ENCODE results near the gene CNEP1R1. TPM values are rescaled to one million over a fixed set of nuclear protein-coding genes. Genes with fewer than 3 reads are reported as not detected.
A peak's percentile ranks its signal among the peaks of the same experiment; 100 is the strongest.

The CNEP1R1 gene
- 10 to 100 TPM; 15.7 to 23.7 (median 19.4) TPM for polyA plus RNA-seq

DNA sequence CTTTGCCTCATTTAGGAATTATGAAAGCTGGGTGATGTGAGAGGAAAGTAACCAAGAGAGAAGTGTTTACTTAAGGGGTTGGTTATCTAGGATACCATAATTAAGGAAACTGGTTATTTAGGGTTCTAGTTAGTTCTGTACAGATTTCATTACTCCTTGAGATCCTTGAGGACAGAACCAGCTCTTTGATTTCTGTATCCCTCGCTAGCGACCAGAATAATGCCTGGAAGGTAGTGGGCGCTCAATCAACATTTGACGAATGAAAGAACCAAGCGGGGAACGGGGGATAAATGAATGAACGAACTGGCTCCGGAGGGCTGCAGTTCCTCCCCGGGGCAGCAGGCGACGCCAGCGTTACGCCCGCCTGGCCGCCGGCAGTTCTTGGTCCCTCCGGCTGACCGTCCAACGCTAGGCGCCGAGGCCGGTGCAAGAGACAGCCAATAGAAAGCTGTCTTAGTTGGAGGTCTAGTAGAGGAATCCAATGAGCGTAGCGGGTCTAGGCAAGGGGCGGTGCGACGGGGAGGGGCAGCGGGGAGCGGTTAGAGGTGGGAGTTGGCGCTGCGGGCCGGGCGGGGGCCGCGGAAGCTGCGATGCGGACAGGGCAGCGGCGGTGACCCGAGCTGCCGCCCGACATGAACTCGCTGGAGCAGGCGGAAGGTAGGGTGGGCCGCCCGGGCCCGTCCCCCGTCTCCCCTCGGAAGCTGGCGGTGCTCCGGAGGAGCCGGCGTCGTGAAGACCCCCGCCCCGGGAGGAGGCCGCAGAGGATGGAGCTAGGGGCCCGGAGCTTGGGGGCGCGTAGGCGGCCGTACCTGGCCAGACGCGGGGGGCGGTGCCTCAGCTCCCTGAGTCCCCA is at the start of gene CNEP1R1:
CNEP1R1 (plus strand) TSS at position 542 of the 853 bp plus-strand sequence; CDS start at position 633, 91 bp downstream.
- Mint-ChIP-seq H3K36me3 (peaks cover 0 to 4% (median 0%) of the 10 kb centered on the region in 3 donors), H3K27ac (peak within 1 kb of the TSS; percentile 84 to 95 (median 91)), H3K4me1 (peaks cover 21 to 43% of the 10 kb centered on the region in 2 donors), H3K27me3 (ENCODE audit: low read depth in 3 of 3) (peaks cover 5 to 9% (median 6%) of the 10 kb centered on the region in 3 donors), H3K9me3 (no peaks in the 10 kb centered on the region), H3K4me3 (peak within 1 kb of the TSS; percentile 91 to 98 (median 96))
- peak; percentile 96 to 97 (median 97) for DNase-seq

DNA sequence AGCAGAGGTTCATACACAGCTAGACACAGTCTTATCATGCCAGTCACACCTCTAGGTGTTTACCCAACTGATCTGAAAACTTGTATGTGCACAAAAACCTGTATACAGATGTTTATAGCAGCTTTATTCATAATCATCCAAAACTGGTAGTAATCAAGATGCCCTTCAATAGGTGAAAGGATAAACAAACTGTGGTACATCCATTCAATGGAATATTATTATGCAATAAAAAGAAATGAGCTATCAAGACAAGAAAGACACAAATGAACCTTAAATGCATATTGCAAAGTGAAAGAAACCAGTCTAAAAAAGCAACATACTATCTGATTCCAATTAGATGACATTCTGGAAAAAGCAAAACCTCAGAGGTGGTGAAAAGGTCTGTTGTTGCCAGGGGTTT is 47.6 kb upstream of the CNEP1R1 start:
- H3K36me3 Mint-ChIP-seq = no peaks in the 10 kb centered on the region
- no peaks in the 10 kb centered on the region for H3K9me3 Mint-ChIP-seq
- no peak overlapping the region for H3K4me3 Mint-ChIP-seq
- H3K27ac Mint-ChIP-seq = no peak overlapping the region
- DNase-seq = no peak
- no peaks in the 10 kb centered on the region for H3K4me1 Mint-ChIP-seq
- H3K27me3 Mint-ChIP-seq (ENCODE audit: low read depth in 3 of 3) = peaks cover 0 to 3% (median 3%) of the 10 kb centered on the region in 3 donors

DNA sequence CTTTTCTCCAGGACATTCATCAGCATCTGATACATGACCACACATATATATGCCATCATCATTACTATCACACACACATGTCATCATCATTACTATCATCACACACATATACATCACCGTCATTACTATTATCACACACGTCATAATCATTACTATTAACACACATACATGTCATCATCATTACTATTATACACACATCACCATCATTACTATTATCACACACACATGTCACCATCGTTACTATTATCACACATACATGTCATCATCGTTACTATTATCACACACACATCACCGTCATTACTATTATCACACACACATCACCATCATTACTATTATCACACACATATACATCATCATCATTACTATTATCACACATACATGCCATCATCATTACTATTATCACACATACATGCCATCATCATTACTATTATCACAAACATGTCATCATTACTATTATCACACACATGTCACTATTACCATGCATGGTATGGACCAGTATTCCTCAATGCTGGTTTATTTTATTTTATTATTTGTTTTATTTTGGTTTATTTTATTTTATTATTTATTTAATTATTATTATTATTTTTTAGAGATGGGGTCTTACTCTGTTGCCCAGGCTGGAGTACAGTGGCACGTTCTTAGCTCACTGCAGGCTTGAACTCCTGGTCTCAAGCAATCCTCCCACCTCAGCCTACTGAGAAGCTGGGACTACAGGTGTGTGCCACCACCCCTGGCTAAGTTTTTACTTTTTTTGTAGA is 46.3 kb upstream of the CNEP1R1 start:
- no peaks in the 10 kb centered on the region for H3K36me3 Mint-ChIP-seq
- H3K27ac Mint-ChIP-seq = no peak overlapping the region

DNA sequence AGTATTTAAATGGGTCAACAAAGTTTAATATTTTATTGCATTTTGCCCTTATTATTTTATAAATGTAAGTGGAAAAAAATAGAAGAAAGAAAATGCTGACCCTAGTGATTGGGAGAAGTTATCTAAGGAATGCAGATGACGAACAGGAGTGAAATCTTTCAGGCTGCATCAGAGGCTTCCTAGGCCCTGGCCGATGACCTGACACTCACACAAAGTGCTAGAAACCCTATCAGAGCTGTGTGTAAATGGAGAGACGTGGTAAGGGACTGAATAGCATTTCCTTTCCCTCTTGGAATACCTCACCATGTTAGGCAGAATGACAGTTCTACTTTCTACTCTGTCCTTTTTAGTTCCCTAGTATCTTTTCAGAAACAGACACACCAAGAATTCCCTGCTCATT is 44.9 kb upstream of the CNEP1R1 start:
- no peak overlapping the region for H3K4me3 Mint-ChIP-seq
- no peaks in the 10 kb centered on the region for H3K36me3 Mint-ChIP-seq
- DNase-seq = no peak
- peaks cover 0 to 3% (median 0%) of the 10 kb centered on the region in 3 donors for H3K27me3 Mint-ChIP-seq (ENCODE audit: low read depth in 3 of 3)
- H3K9me3 Mint-ChIP-seq = no peaks in the 10 kb centered on the region
- no peaks in the 10 kb centered on the region for H3K4me1 Mint-ChIP-seq
- H3K27ac Mint-ChIP-seq = no peak overlapping the region

More for the DNA sequence above, 46.3 kb upstream of the CNEP1R1 start:
- Mint-ChIP-seq H3K4me1 (no peaks in the 10 kb centered on the region), H3K4me3 (no peak overlapping the region), H3K27me3 (ENCODE audit: low read depth in 3 of 3) (peaks cover 0 to 3% (median 0%) of the 10 kb centered on the region in 3 donors), H3K9me3 (no peaks in the 10 kb centered on the region)
- DNase-seq = no peak

GRCh38 chr16:49986351-49987124 is 38.5 kb upstream of the CNEP1R1 start:
- H3K9me3 Mint-ChIP-seq = no peaks in the 10 kb centered on the region
- peaks cover 1 to 5% (median 3%) of the 10 kb centered on the region in 3 donors for H3K27me3 Mint-ChIP-seq (ENCODE audit: low read depth in 3 of 3)
- no peaks in the 10 kb centered on the region for H3K36me3 Mint-ChIP-seq
- H3K4me3 Mint-ChIP-seq = no peak overlapping the region
- H3K4me1 Mint-ChIP-seq = no peaks in the 10 kb centered on the region
- DNase-seq = no peak
- no peak overlapping the region for H3K27ac Mint-ChIP-seq

DNA sequence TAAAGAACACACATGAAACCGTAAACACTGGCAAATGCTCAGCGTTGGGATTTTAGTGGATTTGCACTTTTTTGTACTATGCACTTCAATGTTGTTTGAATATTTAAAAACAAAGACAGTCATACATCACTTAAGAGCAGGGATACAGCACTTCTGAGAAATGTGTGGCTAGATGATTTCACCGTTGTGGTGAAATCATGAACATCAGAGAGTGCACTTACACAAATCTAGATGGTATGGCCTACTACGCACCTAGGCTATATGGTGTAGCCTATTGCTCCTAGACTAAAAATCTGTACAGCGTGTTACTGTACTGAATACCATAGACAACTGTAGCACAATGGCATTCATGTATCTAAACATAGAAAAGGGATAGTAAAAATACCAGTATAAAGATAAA is 37.6 kb upstream of the CNEP1R1 start:
- no peaks in the 10 kb centered on the region for H3K4me1 Mint-ChIP-seq
- no peak overlapping the region for H3K4me3 Mint-ChIP-seq
- no peak for DNase-seq
- H3K36me3 Mint-ChIP-seq = no peaks in the 10 kb centered on the region
- H3K27me3 Mint-ChIP-seq (ENCODE audit: low read depth in 3 of 3) = peaks cover 1 to 5% (median 3%) of the 10 kb centered on the region in 3 donors
- no peaks in the 10 kb centered on the region for H3K9me3 Mint-ChIP-seq
- H3K27ac Mint-ChIP-seq = no peak overlapping the region

DNA sequence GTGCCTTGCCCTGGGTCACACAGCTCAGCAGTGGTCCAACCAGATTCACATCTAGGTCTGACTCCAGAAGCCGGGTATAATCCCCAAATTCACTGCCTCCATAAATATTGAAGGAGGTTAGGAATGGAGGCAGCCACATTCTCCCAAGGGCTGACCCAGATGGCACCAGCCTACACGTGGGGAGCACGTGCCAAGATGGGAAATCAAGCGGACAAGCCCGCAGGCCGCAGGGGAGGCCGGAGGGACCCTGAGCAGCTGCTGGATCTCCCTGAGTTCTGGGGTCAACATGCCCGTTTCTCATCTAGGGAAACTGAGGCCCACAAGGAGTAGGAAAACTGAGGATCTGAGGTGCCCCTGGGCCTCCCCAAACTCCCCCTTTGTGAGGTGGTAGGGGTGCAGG is 32.2 kb upstream of the CNEP1R1 start:
- Mint-ChIP-seq H3K4me3 (no peak overlapping the region), H3K4me1 (no peaks in the 10 kb centered on the region), H3K9me3 (no peaks in the 10 kb centered on the region), H3K36me3 (no peaks in the 10 kb centered on the region), H3K27me3 (ENCODE audit: low read depth in 3 of 3) (peaks cover 1 to 4% (median 3%) of the 10 kb centered on the region in 3 donors), H3K27ac (no peak overlapping the region)
- no peak for DNase-seq

DNA sequence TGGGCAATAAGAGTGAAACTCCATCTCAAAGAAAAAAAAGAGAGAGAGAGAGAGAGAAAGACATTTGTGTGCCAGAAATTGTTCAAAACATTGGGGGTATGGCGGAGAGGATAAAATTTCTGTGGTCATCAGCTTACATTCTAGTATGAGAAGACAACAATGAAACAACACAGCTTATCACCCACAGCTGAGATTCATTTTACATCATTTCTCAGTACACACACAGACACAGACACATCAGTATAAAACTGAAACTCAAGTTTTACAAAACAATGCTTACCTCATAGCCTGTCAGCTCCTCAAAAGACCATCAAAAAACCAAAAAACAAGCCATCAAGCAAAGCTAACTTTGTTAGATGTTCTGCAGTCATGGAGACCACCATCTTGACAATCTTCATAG is 31.4 kb upstream of the CNEP1R1 start:
- Mint-ChIP-seq H3K9me3 (no peaks in the 10 kb centered on the region), H3K36me3 (no peaks in the 10 kb centered on the region), H3K27me3 (ENCODE audit: low read depth in 3 of 3) (peaks cover 1 to 3% (median 3%) of the 10 kb centered on the region in 3 donors), H3K27ac (no peak overlapping the region), H3K4me3 (no peak overlapping the region), H3K4me1 (no peaks in the 10 kb centered on the region)
- DNase-seq = no peak

DNA sequence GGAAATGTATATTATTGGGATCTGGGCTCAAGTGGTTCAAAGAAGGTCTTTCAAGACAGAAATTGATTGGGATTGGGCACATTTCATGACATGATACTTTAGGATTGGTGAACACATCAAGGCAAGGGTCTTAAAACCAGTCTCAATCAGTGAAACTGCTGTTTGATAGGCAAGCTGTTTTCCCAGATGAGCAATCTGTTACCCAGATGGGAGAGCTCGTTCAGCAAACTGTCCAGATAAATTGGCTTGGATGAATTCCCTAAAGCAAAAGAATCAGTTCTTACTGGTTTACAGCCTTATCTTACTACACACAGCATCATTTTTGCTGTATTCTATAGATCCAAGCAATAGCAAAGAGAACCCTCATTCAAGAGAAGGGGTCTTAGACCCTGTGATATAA is 31.0 kb upstream of the CNEP1R1 start:
- no peaks in the 10 kb centered on the region for H3K4me1 Mint-ChIP-seq
- peaks cover 1 to 3% (median 2%) of the 10 kb centered on the region in 3 donors for H3K27me3 Mint-ChIP-seq (ENCODE audit: low read depth in 3 of 3)
- H3K4me3 Mint-ChIP-seq = no peak overlapping the region
- DNase-seq = no peak
- no peaks in the 10 kb centered on the region for H3K9me3 Mint-ChIP-seq
- H3K27ac Mint-ChIP-seq = no peak overlapping the region
- H3K36me3 Mint-ChIP-seq = no peaks in the 10 kb centered on the region

DNA sequence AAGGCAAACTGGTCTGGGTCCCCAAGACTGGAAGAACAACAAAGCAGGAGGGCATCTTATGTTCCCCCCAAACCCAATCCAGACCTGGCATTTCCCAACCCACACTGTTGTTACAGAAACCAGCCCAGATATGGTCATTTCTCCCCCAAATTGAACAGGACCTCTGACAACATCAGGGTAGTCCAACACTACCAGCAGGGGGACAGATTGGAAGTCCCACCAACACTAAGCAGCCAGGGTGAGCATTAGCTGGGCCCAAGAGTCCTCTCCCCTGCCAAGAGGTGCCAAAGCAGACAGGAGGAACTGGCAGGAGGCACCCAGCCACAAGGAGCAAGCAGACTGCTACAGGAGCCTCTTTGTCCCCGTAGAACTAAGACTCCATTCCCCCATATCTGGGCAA is 29.3 kb upstream of the CNEP1R1 start:
- no peak for DNase-seq
- Mint-ChIP-seq H3K27me3 (ENCODE audit: low read depth in 3 of 3) (peaks cover 0 to 3% (median 2%) of the 10 kb centered on the region in 3 donors), H3K27ac (no peak overlapping the region), H3K9me3 (no peaks in the 10 kb centered on the region), H3K36me3 (no peaks in the 10 kb centered on the region), H3K4me3 (no peak overlapping the region), H3K4me1 (no peaks in the 10 kb centered on the region)

- H3K27me3 Mint-ChIP-seq (ENCODE audit: low read depth in 3 of 3) = peaks cover 2 to 6% (median 3%) of the 10 kb centered on the region in 3 donors
- H3K27ac Mint-ChIP-seq = no peak overlapping the region
- no peak for DNase-seq
Measured at GRCh38 chr16:49997721-49998251, 27.2 kb upstream of the CNEP1R1 start.

DNA sequence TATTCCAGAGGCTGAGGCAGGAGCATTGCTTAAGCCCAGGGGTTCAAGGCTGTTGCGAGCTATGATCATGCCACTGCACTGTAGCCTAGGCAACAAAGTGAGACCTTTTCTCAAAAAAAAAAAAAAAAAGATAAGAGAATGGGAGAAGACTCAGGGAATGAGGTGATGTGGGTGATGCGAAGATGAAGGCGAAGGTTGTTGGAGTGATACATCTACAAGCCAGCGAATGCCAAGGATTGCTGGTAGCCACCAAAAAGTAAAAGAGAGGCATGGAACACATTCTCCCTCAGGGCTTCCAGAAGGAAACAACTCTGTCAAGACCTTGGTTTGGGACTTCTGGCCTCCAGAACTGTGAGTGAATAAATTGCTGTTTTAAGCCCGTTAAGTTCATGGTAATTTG is 26.0 kb upstream of the CNEP1R1 start:
- Mint-ChIP-seq H3K4me1 (no peaks in the 10 kb centered on the region), H3K36me3 (no peaks in the 10 kb centered on the region)

More at GRCh38 chr16:49997721-49998251, 27.2 kb upstream of the CNEP1R1 start:
- H3K36me3 Mint-ChIP-seq = no peaks in the 10 kb centered on the region
- no peaks in the 10 kb centered on the region for H3K4me1 Mint-ChIP-seq
- H3K9me3 Mint-ChIP-seq = peaks cover 0 to 1% (median 0%) of the 10 kb centered on the region in 6 donors
- no peak overlapping the region for H3K4me3 Mint-ChIP-seq

GRCh38 chr16:50001144-50001543 is 23.9 kb upstream of the CNEP1R1 start:
- Mint-ChIP-seq H3K27ac (no peak overlapping the region), H3K36me3 (no peaks in the 10 kb centered on the region), H3K4me3 (no peak overlapping the region), H3K9me3 (peaks cover 0 to 1% (median 0%) of the 10 kb centered on the region in 6 donors), H3K27me3 (ENCODE audit: low read depth in 3 of 3) (peaks cover 2 to 12% (median 3%) of the 10 kb centered on the region in 3 donors), H3K4me1 (no peaks in the 10 kb centered on the region)
- DNase-seq = no peak

More for the DNA sequence above, 26.0 kb upstream of the CNEP1R1 start:
- peaks cover 0 to 1% (median 0%) of the 10 kb centered on the region in 6 donors for H3K9me3 Mint-ChIP-seq
- no peak overlapping the region for H3K27ac Mint-ChIP-seq
- H3K27me3 Mint-ChIP-seq (ENCODE audit: low read depth in 3 of 3) = peaks cover 2 to 7% (median 3%) of the 10 kb centered on the region in 3 donors
- DNase-seq = no peak
- H3K4me3 Mint-ChIP-seq = no peak overlapping the region
